ENCODE data around the gene DMD. TPM values are rescaled to one million over a fixed set of nuclear protein-coding genes. Genes with fewer than 3 reads are reported as not detected.

The DMD gene
- total RNA-seq, 3 donors from 2014 or later (not counting 1 experiment from before 2014, with no cell fraction given) = not detected

DNA sequence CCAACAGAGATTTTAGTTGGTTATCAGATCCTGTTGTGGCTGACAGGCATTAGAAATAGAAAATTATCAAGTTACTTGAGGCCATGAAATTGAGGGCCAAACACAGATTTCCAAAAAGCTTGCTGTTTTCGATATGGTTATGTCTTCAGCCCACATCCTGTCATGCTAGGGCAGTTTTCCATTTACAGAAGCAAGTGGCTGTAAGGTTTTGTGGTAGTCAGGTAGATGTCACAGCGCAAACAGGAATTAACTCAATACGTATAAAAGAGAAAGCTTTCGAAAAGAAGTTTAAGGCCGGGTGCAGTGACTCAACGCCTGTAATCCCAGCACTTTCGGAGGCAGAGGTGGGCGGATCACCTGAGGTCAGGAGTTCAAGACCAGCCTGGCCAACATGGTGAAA lies 104.6 kb downstream of the DMD start:
- no peak overlapping the region for H3K27ac Mint-ChIP-seq
- intact Hi-C loops (cut with micrococcal nuclease) = no loop called here
- H3K9me3 Mint-ChIP-seq = no peaks in the 10 kb centered on the region
- no peak for ATAC-seq
- no peaks in the 10 kb centered on the region for H3K4me1 Mint-ChIP-seq
- WGBS (ENCODE audit: insufficient coverage) = 85% methylated on average over 8 of the region's 8 CpGs
- H3K36me3 Mint-ChIP-seq = no peaks in the 10 kb centered on the region
- H3K4me1 ChIP-seq (ENCODE audit: control insufficient read depth, insufficient read depth, low read length) = no peaks in the 10 kb centered on the region
- no peaks in the 10 kb centered on the region for H3K27me3 Mint-ChIP-seq (ENCODE audit: low read depth in 2 of 2)
- DNase-seq = no peak
- H3K4me3 Mint-ChIP-seq = no peak overlapping the region
- H3K9me3 ChIP-seq (ENCODE audit: control insufficient read depth, insufficient read depth, low read length) = no peaks in the 10 kb centered on the region
- no peak overlapping the region for H3K27ac ChIP-seq (ENCODE audit: low read length)
- no peak overlapping the region for H3K4me3 ChIP-seq (ENCODE audit: low read length)
- no peaks in the 10 kb centered on the region for H3K36me3 ChIP-seq (ENCODE audit: control insufficient read depth, insufficient read depth, low read length)
- TF ChIP-seq, protein P1, sequence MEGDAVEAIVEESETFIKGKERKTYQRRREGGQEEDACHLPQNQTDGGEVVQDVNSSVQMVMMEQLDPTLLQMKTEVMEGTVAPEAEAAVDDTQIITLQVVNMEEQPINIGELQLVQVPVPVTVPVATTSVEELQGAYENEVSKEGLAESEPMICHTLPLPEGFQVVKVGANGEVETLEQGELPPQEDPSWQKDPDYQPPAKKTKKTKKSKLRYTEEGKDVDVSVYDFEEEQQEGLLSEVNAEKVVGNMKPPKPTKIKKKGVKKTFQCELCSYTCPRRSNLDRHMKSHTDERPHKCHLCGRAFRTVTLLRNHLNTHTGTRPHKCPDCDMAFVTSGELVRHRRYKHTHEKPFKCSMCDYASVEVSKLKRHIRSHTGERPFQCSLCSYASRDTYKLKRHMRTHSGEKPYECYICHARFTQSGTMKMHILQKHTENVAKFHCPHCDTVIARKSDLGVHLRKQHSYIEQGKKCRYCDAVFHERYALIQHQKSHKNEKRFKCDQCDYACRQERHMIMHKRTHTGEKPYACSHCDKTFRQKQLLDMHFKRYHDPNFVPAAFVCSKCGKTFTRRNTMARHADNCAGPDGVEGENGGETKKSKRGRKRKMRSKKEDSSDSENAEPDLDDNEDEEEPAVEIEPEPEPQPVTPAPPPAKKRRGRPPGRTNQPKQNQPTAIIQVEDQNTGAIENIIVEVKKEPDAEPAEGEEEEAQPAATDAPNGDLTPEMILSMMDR (IDR thresholded peaks at IDR 0.05) = no peak
- H3K27me3 ChIP-seq (ENCODE audit: control insufficient read depth, insufficient read depth, low read length) = no peaks in the 10 kb centered on the region

DNA sequence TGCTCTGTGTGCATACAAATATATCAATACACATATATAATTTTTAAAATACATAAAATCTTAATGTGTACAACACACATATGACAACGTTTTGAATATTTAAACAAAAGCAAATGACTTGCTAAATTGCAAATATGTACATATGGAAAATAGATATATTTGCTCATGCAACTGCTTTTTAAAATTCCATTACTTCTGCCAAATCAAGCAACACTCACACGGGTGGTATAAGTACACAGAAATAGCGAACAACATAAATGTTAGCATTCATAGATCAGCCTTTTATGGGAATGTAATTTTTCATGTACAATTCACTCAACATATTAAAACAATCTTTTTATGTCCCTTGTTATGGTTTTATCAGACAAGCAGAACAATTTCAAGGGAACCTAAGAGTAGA lies 116.3 kb downstream of the DMD start:
- Mint-ChIP-seq H3K36me3 (no peaks in the 10 kb centered on the region), H3K27ac (no peak overlapping the region), H3K9me3 (no peaks in the 10 kb centered on the region), H3K4me1 (no peaks in the 10 kb centered on the region), H3K27me3 (ENCODE audit: low read depth in 2 of 2) (no peaks in the 10 kb centered on the region), H3K4me3 (no peak overlapping the region)
- TF ChIP-seq, protein P1 (IDR thresholded peaks at IDR 0.05) = no peak
- no peak overlapping the region for H3K27ac ChIP-seq (ENCODE audit: low read length)
- no peaks in the 10 kb centered on the region for H3K27me3 ChIP-seq (ENCODE audit: control insufficient read depth, insufficient read depth, low read length)
- ATAC-seq (no peak), DNase-seq (no peak)
- H3K36me3 ChIP-seq (ENCODE audit: control insufficient read depth, insufficient read depth, low read length) = no peaks in the 10 kb centered on the region
- H3K4me1 ChIP-seq (ENCODE audit: control insufficient read depth, insufficient read depth, low read length) = no peaks in the 10 kb centered on the region
- intact Hi-C loops (cut with micrococcal nuclease) = no loop called here
- no peaks in the 10 kb centered on the region for H3K9me3 ChIP-seq (ENCODE audit: control insufficient read depth, insufficient read depth, low read length)
- WGBS (ENCODE audit: insufficient coverage) = no CpG with 5 or more reads among the region's 3 CpGs
- no peak overlapping the region for H3K4me3 ChIP-seq (ENCODE audit: low read length)

DNA sequence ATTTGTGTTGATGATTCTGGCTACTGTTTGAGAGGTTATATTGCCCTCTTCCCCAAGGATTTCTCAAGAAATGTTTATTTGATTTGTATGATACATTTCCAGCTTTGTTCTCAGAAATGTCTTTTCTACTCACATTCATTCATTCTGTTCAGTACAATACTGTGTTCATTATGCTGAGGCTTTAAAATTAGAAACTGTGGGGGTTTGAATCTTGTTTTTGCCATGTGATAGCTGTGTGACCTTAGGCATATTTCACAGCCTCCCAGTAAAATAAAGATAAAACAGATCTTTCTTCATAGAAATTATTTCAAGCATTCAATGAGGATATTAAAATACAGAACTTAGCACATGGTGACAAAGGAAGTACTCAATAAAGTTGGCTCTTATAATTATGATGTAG lies 123.9 kb downstream of the DMD start:
- Mint-ChIP-seq H3K9me3 (peaks cover 0 to 2% of the 10 kb centered on the region in 2 donors), H3K27ac (no peak overlapping the region), H3K4me1 (no peaks in the 10 kb centered on the region), H3K4me3 (no peak overlapping the region), H3K36me3 (no peaks in the 10 kb centered on the region), H3K27me3 (ENCODE audit: low read depth in 2 of 2) (no peaks in the 10 kb centered on the region)
- DNase-seq = no peak
- Histone ChIP-seq H3K4me1 (ENCODE audit: control insufficient read depth, insufficient read depth, low read length) (no peaks in the 10 kb centered on the region), H3K27me3 (ENCODE audit: control insufficient read depth, insufficient read depth, low read length) (no peaks in the 10 kb centered on the region), H3K9me3 (ENCODE audit: control insufficient read depth, insufficient read depth, low read length) (no peaks in the 10 kb centered on the region), H3K36me3 (ENCODE audit: control insufficient read depth, insufficient read depth, low read length) (no peaks in the 10 kb centered on the region), H3K27ac (ENCODE audit: low read length) (no peak overlapping the region), H3K4me3 (ENCODE audit: low read length) (no peak overlapping the region)
- TF ChIP-seq, protein P1 (IDR thresholded peaks at IDR 0.05) = no peak
- no peak for ATAC-seq
- intact Hi-C loops (cut with micrococcal nuclease) = no loop called here

DNA sequence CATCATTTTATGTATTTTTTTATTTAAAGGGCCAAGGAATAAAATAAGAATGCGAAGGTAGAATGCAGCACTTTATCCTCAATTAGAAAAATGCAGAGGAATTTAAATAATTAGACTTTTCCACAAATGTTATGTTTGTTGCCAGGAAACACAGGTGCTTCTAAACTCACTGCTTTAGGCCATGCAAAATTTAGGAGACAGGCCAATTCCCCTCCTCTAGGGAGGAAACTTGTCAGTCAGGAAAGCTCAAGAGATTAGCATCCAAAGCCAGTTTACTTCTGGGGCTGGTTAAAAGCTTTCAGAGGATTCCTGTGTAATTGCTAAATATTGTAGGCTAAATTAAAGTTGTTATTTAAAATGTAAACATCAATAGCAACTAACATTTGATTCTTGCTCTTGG lies 124.5 kb downstream of the DMD start:
- H3K9me3 ChIP-seq (ENCODE audit: control insufficient read depth, insufficient read depth, low read length) = no peaks in the 10 kb centered on the region
- no peak overlapping the region for H3K27ac ChIP-seq (ENCODE audit: low read length)
- no peaks in the 10 kb centered on the region for H3K36me3 Mint-ChIP-seq
- peaks cover 0 to 2% of the 10 kb centered on the region in 2 donors for H3K9me3 Mint-ChIP-seq
- ATAC-seq = no peak
- no peak overlapping the region for H3K4me3 ChIP-seq (ENCODE audit: low read length)
- H3K27me3 Mint-ChIP-seq (ENCODE audit: low read depth in 2 of 2) = no peaks in the 10 kb centered on the region
- no peaks in the 10 kb centered on the region for H3K4me1 Mint-ChIP-seq
- no peaks in the 10 kb centered on the region for H3K4me1 ChIP-seq (ENCODE audit: control insufficient read depth, insufficient read depth, low read length)
- intact Hi-C loops (cut with micrococcal nuclease) = no loop called here
- H3K27me3 ChIP-seq (ENCODE audit: control insufficient read depth, insufficient read depth, low read length) = no peaks in the 10 kb centered on the region
- H3K36me3 ChIP-seq (ENCODE audit: control insufficient read depth, insufficient read depth, low read length) = no peaks in the 10 kb centered on the region
- TF ChIP-seq, protein P1 (IDR thresholded peaks at IDR 0.05) = no peak
- no CpG with 5 or more reads among the region's 1 CpG for WGBS (ENCODE audit: insufficient coverage)
- no peak for DNase-seq
- H3K4me3 Mint-ChIP-seq = no peak overlapping the region
- no peak overlapping the region for H3K27ac Mint-ChIP-seq

Data from natural killer cell (primary cell).